Activated CD4-positive, CD25-positive, alpha-beta regulatory T cell (primary cell): ENCODE results near the gene APMAP.
"Not testable (repeated sequence)": the region's sequence is repeated elsewhere in the genome, so short reads cannot be mapped to it uniquely, and the experiment has no call there.

ENCODE experiments used
- DNase-seq, 4 experiments: peaks; one replicate each; lab custom pipeline; 2025; lab: John Stamatoyannopoulos, UW

The APMAP gene

GRCh38 chr20:25006431-25007167 lies 14.0 kb upstream of the APMAP start:
- DNase-seq, result no peak

- DNase-seq, result no peak
Measured at GRCh38 chr20:25005661-25006060, 13.1 kb upstream of the APMAP start.

- no peak for DNase-seq
Measured at GRCh38 chr20:25005220-25005619, 12.7 kb upstream of the APMAP start.

GRCh38 chr20:25003002-25003401 lies 10.5 kb upstream of the APMAP start:
- DNase-seq, result no peak

- not testable (repeated sequence) for DNase-seq
Measured at GRCh38 chr20:25001323-25001722, 8.8 kb upstream of the APMAP start.

- DNase-seq, result no peak
Measured at GRCh38 chr20:25000268-25000801, 7.8 kb upstream of the APMAP start.

GRCh38 chr20:24999568-24999967 lies 7.0 kb upstream of the APMAP start:
- DNase-seq, result no peak

GRCh38 chr20:24998631-24999445 lies 6.3 kb upstream of the APMAP start:
- no peak for DNase-seq

- DNase-seq, result no peak
Measured at GRCh38 chr20:24998121-24998520, 5.6 kb upstream of the APMAP start.

GRCh38 chr20:24996449-24997377 lies 4.2 kb upstream of the APMAP start:
- DNase-seq, result no peak

GRCh38 chr20:24995741-24996448 lies 3.3 kb upstream of the APMAP start:
- no peak for DNase-seq

GRCh38 chr20:24994470-24995368 lies 2.2 kb upstream of the APMAP start:
- DNase-seq, result peak; percentile 58 to 76 (median 66)

GRCh38 chr20:24994186-24994465 lies 1.6 kb upstream of the APMAP start:
- no peak for DNase-seq

- DNase-seq, result no peak
Measured at GRCh38 chr20:24993337-24994185, 1.0 kb upstream of the APMAP start.

GRCh38 chr20:24991897-24992486 lies 559 bp downstream of the APMAP start:
- DNase-seq, result no peak

- no peak for DNase-seq
Measured at GRCh38 chr20:24990810-24991252, 1.7 kb downstream of the APMAP start.

GRCh38 chr20:24989162-24989561 lies 3.4 kb downstream of the APMAP start:
- no peak for DNase-seq

- no peak for DNase-seq
Measured at GRCh38 chr20:24987873-24988835, 4.4 kb downstream of the APMAP start.
